ENCODE measurements around the gene TEX47.

DNA sequence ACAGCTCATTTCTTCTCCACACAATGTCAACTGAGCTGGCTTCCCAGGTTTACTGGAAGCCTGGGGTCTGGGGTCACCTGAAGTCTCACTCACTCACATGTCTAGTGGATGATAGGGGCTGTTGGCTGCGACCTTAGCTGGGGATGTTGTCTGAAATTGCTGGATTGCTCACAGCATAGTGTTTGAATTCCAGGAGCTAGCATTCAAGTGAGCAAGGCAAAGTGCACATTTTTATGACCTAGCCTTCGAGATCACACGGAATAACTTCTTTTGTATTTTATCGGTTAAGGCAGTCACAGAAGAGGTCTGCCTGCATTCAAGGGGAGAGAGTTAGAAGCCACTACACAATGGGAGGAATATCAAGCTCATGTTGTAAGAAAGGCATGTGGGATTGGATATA is 3.6 kb downstream of the TEX47 start:
- TF ChIP-seq POLR2A (IDR thresholded peaks at IDR 0.05) = no peak
- TF ChIP-seq, protein P1, sequence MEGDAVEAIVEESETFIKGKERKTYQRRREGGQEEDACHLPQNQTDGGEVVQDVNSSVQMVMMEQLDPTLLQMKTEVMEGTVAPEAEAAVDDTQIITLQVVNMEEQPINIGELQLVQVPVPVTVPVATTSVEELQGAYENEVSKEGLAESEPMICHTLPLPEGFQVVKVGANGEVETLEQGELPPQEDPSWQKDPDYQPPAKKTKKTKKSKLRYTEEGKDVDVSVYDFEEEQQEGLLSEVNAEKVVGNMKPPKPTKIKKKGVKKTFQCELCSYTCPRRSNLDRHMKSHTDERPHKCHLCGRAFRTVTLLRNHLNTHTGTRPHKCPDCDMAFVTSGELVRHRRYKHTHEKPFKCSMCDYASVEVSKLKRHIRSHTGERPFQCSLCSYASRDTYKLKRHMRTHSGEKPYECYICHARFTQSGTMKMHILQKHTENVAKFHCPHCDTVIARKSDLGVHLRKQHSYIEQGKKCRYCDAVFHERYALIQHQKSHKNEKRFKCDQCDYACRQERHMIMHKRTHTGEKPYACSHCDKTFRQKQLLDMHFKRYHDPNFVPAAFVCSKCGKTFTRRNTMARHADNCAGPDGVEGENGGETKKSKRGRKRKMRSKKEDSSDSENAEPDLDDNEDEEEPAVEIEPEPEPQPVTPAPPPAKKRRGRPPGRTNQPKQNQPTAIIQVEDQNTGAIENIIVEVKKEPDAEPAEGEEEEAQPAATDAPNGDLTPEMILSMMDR (IDR thresholded peaks at IDR 0.05) = no peak

Measured in body of pancreas (tissue), 4 donors.